AG20443 (cell line): ENCODE data around the gene FAM149B1.

Experiments
- DNase-seq: peaks from one replicate; pipeline ENCODE4 v3.0.0; 2012; ENCODE audit warnings: low spot score, mixed read lengths

FAM149B1 gene

DNA sequence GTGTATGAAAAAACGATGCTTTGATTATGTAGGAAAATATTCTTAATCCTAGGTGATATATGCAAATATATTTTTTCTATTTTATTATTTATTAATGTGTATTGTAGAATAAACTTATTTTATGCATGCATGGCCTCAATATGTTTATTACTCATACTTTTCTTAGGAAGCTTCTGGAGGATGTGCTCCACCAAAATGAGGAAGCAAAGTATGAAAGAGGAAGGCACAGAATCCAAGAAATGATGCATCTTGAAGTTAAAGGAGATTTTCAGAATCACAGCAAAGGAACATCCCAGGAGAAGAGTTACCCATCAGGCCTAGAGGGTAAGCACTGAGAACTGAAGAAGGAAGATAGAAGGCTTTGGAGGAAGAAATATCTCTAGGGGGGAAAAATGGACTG is 119.5 kb downstream of the FAM149B1 start:
- no peak for DNase-seq

DNA sequence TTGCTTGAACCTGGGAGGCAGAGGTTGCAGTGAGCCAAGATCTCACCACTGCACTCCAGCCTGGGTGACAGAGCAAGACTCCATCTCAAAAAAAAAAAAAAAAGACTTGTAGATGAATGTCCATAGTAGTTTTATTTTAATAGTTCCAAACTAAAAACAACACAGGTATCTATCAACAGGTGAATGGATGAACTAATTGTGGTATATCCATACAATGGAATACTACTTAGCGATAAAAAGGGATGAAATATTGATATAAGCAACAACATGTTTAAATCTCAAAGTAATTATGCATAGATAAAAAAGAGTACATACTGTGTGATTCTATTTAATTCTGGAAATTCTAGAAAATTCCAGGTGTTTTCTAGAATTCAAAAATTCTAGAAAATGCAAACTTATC is 122.0 kb downstream of the FAM149B1 start:
- DNase-seq, result no peak

DNA sequence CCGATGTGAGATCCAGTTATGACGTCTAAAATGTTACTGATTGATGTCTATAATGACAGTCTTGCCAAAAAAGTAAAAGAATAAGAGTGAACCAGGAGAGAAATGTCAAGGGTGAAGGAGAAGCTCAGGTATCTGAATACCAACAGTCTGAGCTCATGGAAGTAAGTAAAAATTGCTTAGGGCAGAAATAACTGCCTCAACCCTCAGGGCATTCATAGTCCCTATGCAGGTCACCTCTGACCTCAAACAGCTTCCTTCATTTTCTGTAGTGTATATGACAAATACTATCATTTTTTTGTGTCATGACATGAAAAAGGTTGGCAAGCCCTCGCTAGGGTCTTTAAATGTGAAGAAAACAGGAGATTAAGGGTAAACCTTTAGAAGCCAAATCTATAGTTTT is 125.5 kb downstream of the FAM149B1 start:
- DNase-seq, result no peak
